Activated CD4-positive, alpha-beta T cell treated with anti-CD3 and anti-CD28 coated beads, Interleukin-2, amount 50 U/mL, for 4 hours (primary cell): ENCODE results near the gene CAPRIN1.
A peak's percentile ranks its signal among the peaks of the same experiment; 100 is the strongest.
"Not testable (repeated sequence)": the region's sequence is repeated elsewhere in the genome, so short reads cannot be mapped to it uniquely, and the experiment has no call there.

ENCODE experiments used
- DNase-seq, 2 experiments: peaks; one replicate each; pipeline ENCODE4 v3.0.0-alpha.2; 2020

CAPRIN1 gene

DNA sequence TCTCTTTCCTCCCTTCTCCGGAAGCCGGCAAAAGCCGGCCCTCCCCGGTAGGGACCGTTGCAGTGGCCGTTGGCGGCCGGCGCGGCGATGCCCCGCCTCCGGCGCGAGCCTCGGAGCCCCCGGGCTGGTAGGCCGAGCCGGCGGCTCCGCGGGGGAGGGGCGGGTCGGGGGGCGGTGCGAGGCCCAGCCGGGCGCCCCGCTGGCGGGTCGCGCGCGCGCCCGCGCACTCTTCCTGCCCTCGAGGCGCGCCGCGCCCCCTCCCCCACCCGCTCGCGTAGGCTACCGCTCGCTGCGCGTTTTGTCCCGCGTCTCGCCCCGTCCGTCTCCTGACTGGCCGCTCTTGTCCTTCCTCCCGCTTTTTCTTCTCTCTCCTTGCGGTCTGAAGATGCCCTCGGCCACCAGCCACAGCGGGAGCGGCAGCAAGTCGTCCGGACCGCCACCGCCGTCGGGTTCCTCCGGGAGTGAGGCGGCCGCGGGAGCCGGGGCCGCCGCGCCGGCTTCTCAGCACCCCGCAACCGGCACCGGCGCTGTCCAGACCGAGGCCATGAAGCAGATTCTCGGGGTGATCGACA lies 591 bp downstream of the CAPRIN1 start:
- peak; percentile 83 to 87 for DNase-seq

DNA sequence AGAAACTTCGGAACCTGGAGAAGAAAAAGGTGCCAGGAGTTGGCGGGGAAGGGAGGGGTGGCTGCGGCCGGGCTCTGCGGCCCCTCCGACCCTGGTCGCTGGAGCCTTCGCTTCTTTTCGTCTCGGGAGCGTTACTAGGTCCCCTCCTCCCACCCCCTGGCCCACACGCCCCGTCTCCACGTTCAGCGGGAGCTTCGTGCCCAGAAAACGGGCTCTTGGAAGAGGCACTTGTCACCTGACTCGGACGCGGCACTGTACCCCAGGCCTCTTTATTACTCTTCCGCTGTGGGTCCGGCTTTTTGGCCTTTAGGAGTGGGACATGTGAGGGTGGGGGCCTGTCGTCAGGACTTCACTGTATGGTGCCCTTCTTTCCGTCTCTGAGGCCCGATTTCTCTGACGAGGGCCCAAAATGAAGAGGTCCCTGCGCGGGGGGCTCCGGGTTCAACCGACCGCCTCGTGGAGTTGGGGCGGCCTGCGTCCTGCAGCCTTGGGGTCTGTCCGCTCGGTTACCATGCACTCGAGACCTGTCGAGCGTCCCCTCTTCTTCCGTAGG lies 1.2 kb downstream of the CAPRIN1 start:
- DNase-seq = peak; percentile 18 to 25

DNA sequence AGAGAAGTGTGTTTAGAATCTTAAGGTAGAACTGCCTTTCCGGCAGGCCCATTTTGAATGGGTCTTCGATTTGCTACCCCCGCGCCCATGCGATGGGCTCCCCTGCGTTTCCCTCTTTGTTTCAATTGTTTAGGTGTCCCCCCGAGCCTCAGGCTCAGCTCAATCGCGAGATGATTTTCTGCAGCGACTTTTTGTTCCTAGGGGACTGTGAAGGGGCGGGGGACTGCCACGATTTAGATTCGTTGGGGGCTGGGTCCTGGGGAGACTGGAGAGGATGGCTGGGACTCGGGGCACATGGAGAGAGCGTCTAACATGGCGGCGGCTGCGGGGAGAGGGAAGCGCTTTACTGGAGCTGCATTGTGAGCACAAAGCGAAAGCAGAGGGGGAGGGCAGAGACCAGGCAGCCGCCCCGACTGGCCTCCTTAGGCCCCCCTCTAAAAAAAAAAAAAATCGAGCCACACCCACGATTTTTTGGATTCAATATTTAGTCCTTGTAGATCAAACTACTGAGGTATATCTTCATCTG lies 1.7 kb downstream of the CAPRIN1 start:
- DNase-seq = peak; percentile 78 to 83

DNA sequence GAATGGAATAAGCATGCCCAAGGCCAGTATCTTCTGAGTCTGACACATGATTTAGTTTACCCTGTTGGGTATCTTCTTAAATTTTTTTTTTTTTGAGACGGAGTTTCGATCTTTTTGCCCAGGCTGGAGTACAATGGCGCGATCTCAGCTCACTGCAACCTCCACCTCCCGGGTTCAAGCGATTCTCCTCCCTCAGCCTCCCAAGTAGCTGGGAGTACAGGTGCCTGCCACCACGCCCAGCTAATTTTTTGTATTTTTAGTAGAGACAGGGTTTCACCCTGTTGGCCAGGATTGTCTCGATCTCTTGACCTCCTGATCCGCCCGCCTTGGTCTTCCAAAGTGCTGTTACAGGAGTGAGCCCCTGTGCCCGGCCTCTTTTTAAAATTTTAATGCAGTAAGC lies 2.8 kb downstream of the CAPRIN1 start:
- DNase-seq = not testable (repeated sequence)

DNA sequence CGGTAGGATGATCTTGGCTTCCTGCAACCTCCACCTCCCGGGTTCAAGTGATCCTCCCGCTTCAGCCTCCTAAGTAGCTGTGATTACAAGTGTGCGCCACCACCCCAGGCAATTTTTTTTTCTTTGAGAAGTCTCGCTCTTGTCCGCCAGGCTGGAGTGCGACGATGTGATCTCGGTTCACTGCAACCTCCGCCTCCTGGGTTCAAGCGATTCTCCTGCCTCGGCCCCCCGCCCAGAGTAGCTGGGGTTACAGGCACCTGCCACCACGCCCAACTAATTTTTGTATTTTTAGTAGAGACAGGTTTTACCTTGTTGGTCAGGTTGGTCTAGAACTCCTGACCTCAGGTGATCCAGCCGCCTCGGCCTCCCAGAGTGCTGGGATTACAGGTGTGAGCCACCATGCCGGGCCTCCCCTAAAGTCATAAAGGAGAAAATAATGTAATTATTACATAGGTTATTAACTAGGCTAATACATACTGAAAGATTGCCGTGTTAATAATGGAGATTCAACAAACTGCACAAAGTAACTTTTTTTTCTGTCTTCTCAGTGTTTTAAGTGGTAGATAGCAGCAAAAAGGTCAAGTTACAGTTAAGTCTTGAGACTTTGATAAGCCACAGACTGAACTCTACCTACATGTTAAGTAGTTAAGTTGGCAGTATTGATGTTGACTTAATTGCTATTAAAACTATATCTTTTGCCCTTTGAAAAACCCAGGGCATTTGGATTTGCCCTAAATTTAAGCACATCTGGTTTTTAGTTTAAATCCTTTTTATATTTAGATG lies 3.9 kb downstream of the CAPRIN1 start:
- no peak for DNase-seq

DNA sequence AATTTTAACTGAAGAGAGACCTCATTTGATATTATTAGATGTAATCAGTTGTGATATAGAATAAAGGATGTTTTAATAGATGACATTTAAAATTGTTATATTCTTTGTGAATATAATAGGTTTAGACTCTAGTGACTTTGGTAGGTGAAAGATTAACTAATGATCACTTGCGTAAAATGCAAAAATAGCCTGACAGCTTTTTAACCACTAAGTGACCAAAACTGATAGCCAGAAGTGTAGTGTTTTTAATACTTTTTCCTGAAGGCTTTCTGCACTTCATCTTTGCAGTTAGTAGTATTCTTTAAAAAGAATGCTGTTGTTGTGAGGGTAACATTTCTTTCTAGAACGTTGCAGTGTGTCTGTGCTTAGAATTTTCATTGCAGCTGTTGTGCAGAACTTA lies 5.1 kb downstream of the CAPRIN1 start:
- no peak for DNase-seq

DNA sequence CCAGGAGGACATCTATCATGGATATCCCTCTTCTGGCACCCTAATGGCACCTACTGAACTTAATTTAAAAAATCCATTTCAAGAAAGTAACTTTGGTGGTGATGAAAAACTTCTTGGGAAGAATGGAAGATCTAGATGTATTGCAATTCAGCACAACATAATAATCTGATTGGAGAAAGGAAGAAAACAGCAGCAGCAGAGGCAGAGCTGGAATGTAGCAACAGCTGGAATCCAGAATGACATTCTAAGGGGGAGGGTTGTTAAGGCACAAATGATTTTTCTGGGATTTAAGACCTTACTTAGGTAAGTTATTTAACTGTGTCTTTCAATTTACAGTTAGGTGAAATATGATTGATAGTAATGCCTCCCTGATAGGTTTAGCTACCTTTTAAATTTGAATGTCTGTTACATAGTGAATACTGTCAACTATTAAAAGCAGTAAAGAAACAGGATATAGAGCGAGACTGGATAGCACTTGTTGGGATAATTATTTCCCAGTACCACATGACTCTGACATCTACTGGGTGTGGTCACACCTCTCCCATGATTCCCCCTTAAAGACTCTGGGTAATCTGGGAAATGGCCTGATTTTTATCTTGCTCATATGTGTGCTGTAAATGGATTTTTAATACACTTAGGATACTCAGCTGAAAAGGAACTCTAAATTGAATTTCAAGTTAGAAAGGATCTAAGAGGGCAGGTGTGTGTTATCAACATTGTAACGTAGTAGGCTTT lies 11.7 kb downstream of the CAPRIN1 start:
- no peak for DNase-seq

DNA sequence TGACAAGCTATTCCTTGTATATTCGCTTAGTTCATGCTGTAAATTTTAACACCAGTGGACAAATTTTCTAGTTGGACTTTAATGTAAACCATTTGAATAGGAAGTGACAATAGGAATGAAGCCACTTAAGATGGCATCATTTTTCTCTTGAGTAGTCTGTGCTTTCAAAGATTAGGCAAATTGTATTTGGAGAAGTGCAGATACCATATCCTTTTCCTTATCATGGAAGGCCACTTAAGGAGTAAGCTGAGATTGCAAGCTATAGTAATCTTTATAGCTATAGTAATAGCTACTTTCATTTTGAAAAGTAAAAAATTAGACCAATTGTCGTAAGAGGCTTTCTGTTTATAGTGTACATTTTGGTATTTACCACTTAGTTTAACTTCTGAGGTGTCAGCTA lies 12.8 kb downstream of the CAPRIN1 start:
- DNase-seq = no peak

DNA sequence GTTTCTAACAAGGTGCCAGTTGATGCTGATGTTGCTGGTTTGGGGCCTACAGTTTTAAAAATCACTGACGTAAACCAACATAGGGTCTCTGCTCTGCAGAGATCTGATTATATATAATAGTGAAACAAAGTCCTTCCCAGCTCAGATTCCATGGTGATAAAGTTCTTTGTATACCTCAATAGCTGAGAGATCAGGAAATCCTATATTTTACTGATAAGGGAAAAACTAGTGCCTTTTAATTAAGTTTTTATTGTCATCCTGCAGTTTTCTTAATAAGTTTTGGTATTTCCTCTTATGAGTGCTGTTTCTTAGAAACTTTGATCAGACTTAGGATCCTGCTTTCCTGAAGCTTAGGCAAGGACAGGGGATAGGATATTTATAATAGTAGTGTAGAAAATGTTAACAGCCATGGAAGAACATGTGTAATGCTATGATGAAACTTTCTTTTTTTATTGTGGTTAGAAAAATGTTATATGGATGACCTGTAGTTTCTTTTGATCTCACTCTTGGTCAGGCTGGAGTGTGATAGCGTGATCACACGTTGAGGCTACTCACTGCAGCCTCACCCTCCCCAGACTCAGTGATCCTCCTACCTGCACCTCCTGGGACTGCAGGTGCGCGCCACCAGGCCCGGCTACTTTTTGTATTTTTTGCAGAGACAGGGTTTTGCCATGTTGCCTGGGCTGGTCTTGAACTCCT lies 14.1 kb downstream of the CAPRIN1 start:
- no peak for DNase-seq

DNA sequence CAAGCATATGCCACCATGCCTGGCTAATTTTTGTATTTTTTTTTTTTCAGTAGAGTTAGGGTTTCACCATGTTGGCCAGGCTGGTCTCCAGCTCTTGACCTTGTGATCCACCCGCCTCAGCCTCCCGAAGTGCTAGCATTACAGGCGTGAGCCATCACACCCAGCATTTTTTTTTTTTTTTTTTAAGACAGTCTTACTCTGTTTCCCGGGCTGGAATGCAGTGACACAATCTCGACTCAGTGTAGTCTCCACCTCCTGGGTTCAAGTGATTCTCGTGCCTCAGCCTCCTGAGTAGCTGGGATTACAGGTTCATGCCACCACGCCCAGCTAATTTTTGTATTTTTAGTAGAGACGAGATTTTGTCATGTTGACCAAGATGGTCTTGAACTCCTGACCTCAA lies 15.2 kb downstream of the CAPRIN1 start:
- DNase-seq = not testable (repeated sequence)

DNA sequence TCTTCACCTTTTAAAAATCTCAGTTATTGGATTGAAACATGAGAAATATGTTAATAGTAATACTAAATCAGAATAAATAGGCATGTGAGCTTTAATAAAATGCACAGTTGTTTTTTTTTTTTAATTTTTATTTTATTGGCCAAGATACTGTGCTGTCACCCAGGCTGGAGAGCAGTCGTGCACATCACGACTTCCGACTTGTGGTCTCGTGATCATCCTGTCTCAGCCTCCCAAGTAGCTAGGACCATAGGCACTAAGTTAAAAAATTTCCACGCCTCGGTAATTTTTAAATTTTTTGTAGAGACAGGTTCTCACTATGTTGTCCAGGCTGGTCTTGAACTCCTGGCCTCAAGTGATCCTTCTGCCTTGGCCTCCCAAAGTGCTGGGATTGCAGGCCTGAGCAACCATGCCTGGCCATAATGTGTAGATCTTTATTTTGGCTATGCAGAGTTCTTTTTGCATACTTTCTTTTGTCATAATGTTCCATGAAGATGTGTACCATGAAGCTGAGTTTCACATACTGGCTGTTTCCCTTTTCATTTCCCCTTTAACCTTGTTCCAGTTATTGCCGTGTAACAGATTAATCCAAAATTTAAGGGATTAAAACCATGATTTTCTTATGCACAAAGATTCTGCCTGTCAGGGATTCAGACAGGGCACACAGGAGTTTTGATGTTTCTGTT lies 16.0 kb downstream of the CAPRIN1 start:
- no peak for DNase-seq

DNA sequence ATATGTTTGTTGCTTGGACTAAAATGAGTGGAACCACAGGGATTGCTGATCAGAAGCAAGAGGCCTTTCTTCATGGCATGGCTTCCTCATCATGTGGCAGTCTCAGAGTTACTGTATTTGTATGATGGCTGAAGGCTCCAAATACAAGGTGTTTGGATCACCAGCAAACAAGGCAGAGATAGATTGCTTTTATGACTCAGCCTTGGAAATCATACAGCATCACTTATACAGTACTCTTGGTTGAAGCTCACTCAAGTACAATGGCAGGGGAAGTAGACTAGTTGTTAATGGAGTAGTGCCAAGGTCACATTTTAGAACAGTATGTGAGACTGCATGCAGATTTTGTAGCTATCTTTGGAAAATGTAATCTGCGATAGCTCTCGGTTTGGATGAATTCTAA lies 16.6 kb downstream of the CAPRIN1 start:
- DNase-seq = no peak

DNA sequence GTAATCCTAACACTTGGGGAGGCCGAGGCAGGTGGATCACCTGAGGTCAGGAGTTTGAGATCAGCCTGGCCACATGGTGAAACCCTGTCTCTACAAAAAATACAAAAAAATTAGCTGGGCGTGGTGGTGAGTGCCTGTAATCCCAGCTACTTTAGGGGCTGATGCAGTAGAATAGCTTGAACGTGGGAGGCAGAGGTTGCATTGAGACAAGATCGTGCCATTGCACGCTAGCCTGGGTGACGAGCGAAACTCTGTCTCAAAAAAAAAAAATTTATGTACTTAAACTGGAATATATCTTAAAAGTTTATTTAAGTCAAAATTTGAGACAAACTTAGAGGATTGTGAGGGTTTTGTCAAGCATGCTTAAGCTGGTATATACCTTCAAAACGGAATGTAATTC lies 19.8 kb downstream of the CAPRIN1 start:
- not testable (repeated sequence) for DNase-seq

DNA sequence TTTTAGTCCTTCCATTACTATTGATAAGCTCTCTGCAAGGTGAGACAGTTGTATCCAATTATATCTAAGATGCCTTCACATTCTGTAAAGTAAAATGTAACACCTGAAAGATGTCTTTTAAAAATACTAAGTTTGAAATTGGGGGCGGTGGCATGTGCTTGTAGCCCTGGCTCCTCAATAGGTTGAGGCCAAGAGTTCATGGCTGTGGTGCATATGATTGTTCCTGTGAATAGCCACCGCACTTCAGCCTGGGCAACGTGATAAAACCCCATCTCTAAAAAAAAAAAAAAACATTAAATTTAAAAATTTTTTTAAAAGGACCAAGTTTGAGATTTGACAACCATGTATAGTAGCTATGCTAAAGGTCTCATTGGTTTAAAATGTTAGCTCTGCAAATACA lies 20.5 kb downstream of the CAPRIN1 start:
- DNase-seq = no peak

DNA sequence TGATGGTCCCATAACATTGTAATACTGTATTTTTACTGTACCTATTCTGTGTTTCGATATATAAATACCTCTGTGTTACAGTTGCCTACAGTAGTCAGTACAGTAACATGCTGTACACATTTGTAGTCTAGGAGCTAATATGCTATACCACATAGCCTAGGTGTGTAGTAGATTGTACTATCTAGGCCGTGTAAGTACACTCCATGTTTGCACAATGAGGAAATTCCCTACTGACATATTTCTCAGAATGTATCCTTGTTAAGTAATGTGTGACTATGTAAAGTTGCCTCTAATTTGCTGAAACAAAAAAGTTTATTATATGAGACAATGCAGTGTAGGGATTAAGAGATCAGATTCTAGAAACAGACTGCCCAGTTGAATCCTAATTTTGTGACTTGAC lies 21.3 kb downstream of the CAPRIN1 start:
- DNase-seq = no peak

DNA sequence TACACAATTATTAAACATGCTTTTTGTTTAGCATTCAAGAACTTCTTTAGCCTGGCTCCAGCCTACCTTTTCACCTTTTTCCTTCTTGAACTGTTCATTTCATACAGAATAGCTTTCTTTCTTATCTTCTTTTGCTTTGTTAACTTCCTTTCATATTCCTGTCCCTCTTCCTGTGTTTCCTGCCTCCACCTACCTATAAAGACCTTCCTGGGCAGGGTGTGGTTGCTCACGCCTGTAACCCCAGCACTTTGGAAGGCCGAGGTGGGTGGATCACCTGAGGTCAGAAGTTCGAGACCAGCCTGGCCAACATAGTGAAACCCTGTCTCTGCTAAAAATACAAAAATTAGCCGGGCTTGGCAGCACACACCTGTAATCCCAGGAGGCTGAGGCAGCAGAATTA lies 22.9 kb downstream of the CAPRIN1 start:
- no peak for DNase-seq

DNA sequence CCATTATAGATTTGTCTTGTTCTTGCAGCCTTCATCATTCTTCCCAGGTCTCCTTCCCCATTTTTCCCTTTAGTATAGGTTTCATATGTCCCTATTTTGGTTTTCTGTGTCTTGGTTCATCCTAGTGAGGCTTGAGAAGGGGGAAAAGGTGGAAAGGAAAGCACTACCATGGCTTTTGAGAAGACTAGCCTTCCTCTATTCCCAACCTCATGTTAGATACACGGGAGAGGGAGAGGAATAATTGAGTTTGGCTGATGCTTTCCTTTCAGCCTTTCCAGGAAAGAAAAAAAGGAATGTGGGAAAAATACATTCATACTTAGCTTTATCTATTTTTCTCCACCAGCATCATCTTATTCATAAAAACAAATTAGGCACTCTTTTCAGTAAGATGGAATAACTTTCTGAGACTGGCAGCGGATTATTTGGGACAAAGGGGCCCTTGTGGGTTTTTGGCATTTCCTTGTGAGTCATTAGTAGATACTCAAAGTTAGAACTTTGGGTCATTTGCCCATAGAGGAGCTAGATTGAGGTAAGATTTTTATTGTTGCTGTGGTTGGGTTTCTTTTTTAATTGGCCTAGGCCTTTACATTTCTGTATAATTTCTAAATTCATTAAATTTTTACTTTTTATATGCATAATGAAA lies 23.8 kb downstream of the CAPRIN1 start:
- no peak for DNase-seq

DNA sequence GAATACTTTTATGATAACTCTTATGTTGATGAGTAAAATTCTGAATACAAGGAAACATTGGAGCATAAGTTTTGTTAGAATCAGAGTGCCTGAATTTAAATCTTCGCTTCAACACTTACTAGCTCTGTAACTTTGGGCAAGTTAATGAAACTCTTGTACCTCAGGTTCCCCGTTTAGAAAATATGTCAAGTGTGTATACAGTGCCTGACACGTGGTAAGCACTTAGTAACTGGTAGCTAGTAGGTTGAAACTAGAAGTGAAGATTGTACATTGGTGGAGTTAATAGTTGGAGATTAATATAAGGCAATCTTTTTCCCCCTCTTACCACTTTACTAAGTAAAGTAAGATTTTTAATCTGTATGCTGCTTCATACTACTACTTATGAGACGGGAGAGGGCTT lies 29.1 kb downstream of the CAPRIN1 start:
- no peak for DNase-seq

DNA sequence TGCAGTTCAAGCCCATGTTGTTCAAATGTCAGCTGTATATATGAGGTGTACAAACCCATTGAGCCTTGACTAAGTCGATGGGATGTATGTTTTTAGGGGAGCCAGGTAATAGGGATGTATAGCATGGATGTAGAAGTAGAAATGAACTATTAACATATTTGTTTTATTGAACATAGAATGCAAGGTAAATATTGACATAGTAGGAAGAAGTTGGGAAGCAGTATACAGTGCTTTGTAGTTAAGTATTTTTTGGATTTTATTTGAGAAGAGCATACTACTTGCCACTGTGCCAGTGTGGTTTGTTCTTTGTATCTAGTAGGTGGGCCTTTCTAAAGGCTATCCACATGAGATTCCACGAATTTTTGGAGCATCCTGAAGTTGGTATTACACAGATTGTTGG lies 33.1 kb downstream of the CAPRIN1 start:
- DNase-seq = no peak

DNA sequence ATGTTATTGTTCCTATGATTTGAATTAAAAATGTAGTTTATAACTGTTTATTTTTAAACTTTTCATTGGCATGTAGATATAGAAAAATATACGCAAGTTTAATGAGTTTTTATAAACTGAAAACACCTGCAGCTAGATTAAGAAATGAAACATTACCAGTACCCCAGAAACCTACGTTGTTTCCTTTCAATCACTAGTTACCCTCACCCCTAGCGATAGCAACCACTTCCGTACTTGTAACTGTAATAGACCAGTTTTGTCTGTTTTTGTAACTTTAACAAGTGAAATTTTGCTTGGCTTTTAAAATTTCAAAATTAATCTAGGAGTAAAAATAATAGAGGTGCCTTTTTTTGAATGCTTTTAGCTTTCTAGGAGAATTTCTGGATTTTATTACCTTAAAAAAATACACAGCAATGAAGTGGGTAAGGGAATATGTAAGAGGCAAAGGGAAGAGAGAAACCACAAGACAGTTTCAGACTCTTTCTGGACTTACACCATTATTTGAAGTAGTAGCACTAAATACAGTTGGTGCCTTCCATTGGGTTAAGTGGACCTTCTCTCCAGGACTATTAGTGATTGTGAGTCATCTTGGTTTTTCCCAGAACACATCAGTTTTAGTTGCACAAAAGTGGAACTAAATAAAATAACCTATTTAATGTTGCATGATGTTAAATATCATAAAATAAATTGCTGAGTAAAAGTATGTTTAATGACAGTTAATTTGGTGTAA lies 35.2 kb downstream of the CAPRIN1 start:
- DNase-seq = no peak

DNA sequence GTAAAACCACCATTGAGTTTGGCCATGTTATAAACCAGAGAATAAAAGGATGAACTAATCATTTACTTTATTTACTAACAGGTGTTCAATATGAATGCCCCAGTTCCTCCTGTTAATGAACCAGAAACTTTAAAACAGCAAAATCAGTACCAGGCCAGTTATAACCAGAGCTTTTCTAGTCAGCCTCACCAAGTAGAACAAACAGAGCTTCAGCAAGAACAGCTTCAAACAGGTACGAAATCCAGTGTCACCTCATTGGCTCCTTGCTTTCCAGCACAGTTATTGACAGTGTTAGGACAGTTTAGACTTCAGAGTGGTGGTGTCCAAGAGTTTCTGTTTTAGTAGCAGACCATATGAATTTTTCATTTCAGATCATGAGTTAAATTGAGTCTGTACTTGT lies 40.3 kb downstream of the CAPRIN1 start:
- DNase-seq = no peak
